NCI-H748 (cell line): ENCODE measurements around the gene IDH3G.

Experiments used
- DNase-seq: peaks from one replicate; lab custom pipeline; 2025; ENCODE audit not compliant: unreplicated experiment; lab: John Stamatoyannopoulos, UW

IDH3G gene

DNA sequence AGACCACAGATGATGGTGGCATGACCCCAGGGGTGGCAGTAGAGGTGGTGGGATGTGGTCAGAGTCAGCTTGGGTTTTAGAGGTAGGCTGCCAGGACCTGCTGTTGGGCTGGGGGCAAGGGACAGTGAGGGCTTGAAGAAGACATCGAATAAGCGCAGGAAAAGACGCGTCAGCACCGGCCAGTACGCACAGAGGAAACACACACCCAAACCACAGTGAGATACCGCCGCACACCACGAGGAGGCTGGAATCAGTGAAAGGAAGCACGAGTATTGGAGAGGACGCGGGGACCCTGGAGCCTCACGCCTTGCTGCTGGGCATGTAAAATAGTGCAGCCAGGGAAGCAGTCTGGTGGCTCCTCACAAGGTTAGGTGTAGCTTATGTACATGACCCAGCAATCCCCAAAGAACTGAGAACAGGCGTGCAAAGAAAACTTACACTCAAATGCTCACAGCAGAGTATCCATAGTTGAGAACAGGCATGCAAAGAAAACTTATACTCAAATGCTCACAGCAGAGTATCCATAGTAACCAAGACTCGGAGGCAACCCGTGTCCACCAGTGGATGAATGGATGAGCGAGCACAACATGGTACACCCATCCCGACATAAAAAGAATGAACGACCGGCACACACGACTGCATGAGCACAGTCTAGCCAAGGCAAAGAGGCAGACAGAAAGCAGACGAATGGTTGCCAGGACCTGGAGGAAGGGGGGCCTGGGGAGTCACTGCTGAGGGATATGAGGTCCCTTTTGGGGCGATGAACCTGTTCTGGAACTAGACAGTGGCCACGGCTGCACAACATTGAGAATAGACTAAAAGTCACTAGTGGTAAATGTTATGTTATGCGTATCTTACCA lies 22.9 kb upstream of the IDH3G start:
- DNase-seq = no peak

DNA sequence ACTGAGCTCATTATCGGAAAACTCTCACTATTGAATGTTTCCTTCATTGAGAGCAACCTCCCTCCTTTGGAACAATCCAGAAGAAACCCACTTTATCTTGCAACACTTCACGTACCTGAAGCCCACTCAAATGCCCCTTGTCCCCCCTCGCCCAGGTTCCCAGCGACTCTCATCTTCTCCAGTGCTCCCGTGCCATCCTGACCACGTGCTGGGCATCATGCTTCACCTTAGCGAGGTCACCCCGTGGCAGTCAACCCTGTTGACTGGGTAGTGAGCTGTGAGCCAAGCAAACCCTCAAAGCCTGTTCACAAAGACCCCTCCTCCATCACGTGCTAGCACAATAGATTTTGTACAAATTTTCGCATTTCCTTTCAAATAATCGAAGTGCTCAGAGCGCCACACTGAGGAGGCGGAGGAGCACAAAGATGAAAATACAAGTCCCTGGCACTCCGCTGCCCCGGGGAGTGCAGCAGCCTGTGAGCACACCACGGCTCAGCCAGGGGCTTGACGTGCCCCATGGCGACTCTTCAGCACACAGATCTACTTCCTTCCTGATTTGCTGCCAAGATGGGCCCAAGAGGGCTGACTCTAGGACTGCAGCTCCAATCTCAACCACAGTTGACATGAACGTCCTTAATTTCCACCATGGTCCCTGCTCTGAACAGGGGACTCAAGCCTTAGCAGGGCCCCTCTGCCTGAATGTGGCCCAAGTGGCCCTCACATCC lies 20.6 kb upstream of the IDH3G start:
- no peak for DNase-seq

DNA sequence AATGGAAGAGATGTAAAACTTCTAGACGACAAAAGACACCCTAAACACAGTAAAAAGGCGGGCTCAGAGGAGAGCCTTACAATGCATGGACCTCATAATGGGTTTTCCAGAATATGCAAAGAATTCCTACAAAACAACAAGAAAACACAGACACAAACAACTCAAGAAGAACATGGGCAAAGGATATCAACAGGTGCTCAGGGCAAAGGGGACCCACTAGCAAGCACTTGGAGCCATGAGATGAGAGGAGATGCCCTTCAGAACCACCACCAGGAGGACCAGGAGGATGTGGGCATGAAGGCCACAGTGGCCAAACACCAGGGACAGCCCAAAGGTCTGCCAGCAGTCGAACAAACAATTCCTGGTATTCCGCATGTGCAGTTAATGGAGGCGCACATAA lies 19.0 kb upstream of the IDH3G start:
- no peak for DNase-seq

DNA sequence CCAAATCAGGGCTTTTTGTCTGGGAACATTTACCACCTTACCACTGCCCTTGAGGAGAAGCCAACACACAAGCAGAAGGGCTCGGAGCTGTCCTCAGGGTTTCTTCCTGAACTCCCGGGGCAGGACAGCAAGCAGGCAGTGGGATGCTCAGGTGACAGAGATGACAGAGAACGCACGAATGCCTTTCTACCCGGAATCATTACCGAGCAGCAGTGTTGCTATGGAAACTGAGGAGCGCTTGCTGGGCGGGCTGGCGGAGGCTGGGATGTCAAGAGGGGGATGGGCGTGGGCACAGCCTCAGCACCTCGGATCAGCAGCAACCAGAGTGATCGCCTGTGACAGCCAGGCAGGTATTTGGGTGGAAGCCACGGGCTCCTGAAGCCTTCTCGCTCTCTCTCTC lies 18.0 kb upstream of the IDH3G start:
- peak; percentile 63 for DNase-seq

DNA sequence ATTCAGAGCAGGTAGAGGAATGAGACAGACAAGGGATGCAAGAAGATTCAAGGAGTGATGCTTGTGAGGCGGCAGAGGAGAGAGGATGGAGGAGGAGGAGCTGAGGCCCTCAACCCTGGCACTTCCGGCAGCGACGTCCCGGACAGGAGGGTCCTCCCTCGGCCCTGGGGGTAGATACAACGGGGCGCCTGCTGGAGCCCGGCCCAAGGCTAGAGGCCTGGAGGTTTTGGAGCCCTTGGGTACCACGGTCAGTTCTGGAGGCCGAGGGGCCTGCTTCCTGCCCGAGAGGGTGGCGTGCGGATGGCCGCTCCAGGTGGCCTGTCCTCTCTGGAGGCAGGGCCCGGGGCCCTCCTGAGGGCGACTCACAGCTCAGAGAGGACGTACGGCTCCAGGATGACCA lies 13.8 kb upstream of the IDH3G start:
- no peak for DNase-seq

DNA sequence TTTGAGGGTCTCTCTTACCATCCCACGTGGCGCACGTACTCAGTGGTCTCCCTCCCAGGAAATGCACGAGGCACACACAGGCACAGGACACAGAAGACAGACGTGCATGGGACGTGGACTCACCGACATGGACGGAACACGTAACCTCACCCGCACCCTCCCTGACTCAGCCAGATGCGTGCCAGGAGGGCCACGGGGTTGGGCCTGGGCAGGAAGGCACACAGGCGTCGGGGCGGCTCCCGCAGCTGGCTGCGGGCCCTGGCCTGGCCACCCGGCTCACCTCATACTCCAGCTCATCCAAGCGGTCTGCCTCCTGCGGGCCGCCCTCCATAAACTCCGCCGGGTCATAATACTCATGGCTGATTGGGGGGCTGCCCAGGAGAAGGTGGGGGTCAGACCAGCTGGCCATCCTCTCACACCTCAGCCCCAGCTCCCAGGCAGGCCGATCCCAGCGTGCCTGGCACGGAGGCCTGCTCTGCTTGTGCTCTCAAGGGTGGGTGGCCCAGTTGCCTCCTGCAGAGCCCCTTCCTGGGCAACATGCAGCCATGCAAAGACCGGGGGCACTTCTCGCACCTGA lies 12.9 kb upstream of the IDH3G start:
- DNase-seq = no peak

DNA sequence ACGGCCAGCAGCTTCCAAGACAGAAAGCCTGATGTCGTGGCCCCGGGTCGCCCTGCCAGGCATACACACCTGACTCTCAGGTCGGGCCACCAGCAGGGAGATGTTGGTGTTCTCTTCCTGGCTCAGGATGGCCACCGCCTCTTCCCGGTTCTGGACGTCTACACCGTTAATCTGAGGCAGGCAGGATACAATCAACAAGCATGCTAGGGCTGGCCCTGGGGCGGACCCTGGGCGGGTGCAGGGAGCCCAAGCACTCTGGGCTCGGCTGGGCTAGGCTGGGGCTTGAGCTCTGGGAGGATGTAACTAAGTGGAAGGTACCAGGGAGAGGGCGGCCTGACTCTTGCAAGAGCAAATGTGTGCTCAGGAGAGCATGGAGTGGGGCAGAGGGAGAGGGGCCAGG lies 11.3 kb upstream of the IDH3G start:
- no peak for DNase-seq

DNA sequence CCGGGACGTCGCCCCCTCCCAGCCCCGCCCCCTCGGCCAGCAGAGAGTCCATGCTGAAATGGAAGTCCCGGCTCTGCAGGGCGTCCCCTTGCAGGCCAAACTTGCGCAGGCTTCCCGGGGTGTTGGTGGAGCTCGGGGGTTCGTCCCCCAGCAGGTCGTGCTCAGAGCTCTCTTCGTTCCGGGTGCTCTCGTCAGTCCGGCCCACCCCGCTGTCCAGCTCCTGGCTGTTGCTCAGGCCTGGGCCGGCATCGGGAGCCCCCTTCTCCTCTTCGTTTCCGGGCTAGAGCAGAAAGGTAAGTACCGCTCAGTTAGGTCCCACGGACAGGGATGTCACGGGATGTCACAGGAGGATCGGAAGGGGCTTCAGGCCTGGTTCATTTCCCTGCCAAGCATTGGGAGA lies 10.4 kb upstream of the IDH3G start:
- DNase-seq = no peak

DNA sequence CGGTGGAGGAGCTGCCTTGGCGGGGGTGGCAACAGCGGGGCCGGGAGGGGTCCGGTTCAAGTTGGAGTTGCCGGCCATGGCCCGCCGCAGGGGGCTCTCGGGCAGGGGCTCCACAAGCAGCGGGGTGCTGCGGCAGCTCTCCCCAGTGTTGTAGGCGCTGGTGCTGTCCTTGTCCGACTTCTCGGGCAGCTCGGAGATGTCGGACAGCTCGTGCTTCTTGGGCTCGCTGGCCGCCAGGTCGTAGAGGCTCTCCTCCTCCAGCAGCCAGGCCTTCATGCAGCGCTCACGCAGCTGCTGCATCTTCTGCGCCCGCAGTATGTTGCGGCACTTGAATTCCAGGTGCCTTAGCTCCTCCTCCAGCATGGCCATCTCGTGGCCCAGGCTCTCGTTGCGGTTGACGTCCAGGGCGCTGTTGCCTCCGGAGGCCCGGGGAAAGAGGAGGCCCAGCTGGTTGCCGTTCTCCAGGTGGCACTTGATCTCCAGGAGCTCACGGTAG lies 10.0 kb upstream of the IDH3G start:
- DNase-seq = no peak

DNA sequence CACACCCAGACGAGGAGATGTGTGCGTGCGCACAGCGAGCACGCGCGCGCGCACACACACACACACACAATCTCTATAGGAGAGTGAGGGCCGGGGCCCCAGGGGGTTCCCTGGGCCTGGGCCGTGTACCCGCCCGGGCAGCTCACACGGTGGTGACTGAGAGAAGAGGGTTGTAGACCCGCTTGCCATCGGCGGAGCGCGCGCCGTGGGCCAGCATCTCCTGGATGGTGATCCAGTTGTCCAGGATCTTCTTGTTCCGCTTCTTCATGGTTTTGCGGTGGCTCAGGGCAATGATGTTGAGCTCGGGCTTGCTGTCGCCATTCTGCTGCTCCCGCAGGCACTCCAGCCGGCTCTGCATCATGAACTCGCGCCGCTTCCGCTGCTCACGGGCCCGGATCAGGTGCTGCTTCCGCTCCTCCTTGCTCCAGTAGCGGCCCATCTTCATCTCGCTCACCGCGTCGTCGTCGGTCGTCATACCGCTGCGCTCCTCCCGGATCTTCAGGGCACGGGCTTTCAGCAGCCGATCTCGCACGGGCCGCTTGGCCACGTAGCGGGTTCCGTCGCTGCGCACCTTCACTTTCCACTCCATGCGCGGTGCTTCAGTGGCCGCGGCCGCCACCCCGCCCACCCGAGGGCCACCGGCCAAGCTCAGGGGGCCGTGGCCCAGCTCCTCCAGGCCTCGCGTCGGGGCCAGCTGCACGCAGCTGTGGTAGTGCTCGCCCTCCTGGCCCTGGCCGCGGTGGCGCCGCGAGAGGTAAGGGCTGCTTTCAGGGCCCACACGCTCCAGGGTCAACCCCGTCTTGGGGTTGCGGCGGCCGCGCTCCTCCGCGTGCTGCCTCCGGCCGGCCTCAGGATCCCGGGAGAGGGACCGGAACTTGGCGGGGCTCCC lies 9.3 kb upstream of the IDH3G start:
- DNase-seq = no peak

DNA sequence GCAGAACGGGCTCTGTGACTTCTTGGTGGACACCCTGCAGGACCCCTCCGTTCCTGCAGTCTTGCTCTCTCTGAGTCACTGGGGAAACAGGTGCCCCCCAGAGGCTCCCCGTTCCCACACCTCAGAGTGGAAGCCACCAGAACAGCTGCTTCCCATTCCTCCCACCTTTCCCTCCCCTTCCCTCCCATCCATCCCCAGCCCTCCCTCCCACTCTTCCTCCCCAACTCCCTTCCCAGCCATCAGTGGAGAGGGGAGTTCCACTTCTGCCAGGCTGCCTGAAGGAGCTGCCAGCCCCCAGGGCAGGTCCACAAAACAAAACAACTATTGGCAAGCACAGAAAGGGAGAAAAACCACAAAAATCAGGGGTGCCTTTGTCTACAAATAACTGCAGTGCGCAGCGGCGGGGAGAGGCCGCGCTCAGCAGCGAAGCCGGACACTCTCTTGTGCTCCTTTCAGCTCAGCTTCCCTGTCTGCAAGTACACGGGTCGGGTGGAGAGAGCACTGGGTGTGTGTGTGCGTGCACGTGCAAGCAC lies 8.4 kb upstream of the IDH3G start:
- DNase-seq = no peak

DNA sequence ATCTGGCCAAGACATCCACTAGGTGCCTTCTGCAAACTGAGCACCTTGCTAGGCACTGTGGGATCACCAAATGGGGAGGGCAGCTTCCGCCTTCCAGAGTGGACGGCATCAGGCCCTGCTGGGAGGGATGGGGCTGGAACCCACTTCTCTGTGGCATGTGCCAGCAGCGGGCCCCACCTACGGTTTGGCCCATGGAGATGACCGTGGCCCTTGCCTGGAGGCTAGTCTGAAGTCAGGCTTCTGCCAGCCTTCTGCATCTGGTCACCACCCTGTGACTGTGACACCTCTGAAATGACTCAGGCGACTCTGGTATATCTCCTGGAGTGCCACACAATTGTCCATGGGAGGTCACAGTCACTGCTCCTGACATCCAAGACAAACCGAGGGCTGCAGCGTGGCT lies 7.5 kb upstream of the IDH3G start:
- DNase-seq = no peak

DNA sequence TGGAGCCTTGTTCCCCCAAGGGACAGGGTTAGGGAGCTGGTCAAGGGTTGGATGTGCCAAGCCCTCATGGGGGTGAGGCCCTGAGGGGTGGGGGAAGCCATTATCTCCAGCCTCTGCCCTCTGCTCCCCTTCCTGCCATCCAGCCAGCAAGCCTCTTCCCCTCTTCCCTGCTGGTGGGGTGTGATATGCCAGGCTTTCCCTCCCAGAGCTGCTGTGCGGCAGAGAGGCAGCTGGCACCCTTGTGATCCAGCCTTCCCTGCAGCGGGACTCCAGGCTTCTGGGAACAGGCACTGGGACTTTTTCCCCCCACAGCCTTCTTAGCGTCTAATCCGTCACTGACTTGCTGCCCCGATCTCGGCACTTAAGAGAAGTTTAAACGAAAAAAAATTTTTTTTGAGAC lies 6.6 kb upstream of the IDH3G start:
- DNase-seq = no peak

DNA sequence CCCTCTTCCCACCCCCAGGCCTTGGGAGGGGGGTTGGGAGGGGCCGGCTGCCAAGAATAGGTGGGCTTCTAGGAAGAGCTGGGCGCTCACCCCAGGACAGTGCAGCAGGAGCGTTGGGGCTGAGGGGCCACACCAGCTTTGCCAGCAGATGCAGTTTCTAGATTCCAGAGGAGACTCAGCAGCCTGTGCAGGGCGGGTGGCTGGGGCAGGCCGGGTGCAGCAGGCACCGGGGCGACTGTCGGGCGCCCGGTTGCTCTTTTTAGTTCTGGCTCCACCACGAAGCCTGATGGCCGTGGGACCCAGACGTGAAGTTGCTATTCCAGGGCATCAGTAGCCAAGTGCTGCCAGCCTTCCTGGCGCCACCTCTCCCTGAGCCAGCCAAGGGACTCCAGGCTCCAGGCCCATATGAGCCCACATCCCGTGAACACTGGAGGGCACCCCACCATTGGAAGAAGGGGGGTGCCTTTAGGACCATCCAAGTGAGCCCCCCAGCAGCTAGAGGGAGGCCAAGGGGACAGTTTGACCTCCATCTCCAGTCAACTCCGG lies 6.1 kb upstream of the IDH3G start:
- no peak for DNase-seq

DNA sequence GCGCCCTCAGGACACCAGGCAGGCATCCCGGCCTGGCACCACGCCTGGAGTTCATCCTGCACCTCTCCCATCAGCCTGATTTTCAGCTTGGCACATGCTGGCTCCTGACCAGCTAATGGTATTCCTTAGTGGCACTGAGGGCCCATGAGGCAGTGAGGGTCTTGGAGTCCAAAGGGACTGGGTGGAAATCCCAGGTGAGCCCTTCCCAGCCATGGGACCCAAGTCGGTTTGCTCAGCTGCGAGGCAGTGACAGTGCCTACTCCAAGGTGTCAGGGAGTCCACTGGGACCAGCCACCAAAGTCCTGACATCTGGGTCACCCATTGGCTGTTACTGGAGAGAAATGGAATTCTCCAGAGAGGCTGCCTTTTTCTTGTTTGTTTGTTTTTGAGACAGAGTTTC lies 5.2 kb upstream of the IDH3G start:
- DNase-seq = no peak

DNA sequence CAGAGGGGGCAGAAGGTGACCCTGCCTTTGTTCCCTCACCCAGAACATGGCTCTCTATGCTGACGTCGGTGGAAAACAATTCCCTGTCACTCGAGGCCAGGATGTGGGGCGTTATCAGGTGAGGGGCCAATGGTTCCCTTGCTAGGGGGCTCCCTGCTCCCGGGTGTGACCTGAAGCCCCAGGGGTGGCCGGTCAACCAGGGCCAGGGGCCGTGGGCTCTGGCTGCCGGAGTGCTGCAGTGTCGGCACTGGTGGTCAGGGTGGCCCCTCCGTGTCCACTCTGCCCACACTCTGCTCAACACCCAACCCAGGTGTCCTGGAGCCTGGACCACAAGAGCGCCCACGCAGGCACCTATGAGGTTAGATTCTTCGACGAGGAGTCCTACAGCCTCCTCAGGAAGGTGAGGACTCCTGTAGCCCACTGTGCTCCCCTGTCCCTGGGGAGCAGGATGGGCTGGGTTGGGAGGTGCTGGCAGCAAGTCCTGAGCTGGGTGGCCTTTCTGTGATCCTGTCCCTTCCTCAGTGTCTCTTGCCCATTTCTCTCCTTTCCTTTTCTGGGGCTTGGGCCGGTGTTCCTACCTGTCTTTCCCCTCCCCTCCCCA lies 3.3 kb upstream of the IDH3G start:
- no peak for DNase-seq

DNA sequence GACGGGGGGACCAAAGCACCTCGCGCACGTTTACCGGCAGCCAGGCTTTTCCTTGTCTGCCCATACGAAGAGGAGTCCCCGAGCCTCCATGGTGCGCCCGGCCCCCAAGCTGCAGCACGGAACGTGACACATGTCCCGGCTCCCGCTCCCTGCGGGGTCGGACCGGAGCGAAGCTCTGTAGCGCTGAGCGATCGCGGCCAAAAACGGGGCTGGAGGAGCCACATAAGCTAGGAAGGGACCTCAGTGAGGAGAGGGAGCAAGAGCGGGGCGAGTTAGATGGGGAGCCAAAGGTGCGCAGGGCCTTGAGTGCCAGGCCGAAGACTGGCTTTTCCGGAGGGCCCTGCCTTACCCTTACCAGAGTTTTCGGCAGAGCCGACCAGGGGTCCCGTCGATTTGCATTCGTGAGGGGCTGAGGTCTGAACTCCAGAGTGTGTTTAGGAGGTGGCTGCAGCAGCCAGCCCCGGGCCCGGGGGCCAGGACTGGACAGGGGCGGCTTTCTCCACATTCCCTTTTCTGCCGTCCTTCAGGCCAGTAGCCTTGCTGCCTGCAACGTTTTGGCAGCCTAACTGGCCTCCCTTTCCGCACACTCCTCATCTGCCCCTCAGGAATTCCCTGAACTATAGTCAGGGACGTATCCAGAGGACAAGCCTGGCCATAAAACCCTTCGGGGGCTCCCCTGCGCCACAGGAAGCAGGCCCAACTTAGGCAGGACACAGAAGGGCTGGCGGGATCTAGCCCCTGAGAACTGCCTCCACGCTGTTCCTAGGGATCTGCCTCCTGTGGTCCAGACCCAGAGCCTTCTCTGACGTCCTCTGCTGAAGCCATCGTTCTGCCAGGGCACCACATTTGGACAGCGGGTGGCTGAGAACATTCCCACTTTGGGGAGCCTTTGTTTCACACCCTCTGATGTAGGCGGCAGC lies 982 bp upstream of the IDH3G start:
- DNase-seq = peak; percentile 32

DNA sequence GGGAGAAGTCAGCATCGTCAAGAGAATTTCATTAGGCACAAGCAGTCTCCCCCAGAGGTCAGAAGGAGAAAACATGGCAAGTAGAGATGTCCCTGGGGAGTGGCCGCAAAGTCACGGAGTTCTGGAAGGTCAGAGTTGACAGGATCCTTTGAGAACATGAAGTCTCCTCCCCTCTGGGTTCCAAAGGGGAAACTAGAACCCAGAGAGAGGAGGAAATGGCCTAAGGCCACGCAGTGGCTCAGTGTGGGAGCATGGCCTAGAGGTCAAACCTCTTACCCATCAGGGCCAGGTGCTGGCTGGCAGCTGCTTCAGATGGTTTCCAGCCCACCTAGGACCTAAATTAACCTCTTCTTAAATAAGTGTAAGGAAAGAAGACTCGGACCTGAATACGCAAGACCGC lies 884 bp downstream of the IDH3G start:
- no peak for DNase-seq

DNA sequence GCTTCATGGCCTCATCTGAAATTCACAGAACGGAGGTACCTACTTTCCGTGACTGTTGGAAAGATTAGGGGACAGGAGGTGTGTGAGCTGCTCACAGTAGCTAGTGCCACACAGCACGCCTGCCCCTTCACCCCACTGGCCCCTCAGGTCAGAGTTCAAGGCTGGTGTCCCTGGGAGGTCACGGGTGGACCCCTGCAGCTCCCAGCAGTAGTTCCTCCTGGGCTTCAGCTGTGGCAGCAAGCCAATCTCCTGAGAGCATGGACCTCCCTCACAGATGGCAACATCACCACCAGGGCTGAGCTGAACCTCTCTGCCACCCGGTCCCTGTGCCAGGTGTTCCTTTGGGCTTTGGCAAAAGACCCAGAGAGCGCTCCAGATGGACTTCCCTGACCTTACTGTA lies 1.8 kb downstream of the IDH3G start:
- DNase-seq = no peak
